Endothelial cell of umbilical vein (primary cell): ENCODE results near the gene TOR1AIP1. TPM values are rescaled to one million over a fixed set of nuclear protein-coding genes. Genes with fewer than 3 reads are reported as not detected.

ENCODE experiments used
- BruUV-seq: library from RNA; stranded (reverse); fragments of 400-500 nt; replicated peaks from 2 replicates; lab custom pipeline; 2021; lab: Mats Ljungman, UMichigan
- CTCF ChIA-PET: fragments of 300-600, 350-600 bp; sonication (Branson Sonifier 250); formaldehyde crosslinking; loops from one replicate; lab custom pipeline; 2021; ENCODE audit warnings: antibody characterized with exemption, inconsistent platforms; lab: Charles Lee
- POLR2A ChIA-PET: fragments of 300-600, 350-600 bp; sonication (Branson Sonifier 250); formaldehyde crosslinking; loops from one replicate; lab custom pipeline; 2021; ENCODE audit warnings: antibody characterized with exemption, inconsistent platforms; lab: Charles Lee
- DNase-seq: peaks from one replicate; pipeline ENCODE4 v3.0.0-alpha.2; 2011; ENCODE audit warnings: low read depth, low spot score
- FAIRE-seq: peaks from 2 replicates; lab custom pipeline; 2011; peaks lifted over from hg19 to GRCh38; lab: Jason Lieb, UNC
- H2AFZ ChIP-seq: 2 replicates; pipeline ENCODE4 v1.6.0; 2012; ENCODE audit warnings: low read depth, low read length, control low read depth, inconsistent platforms
- H3K27ac ChIP-seq: 2 replicates; pipeline ENCODE4 v1.5.1; 2011; ENCODE audit warnings: low read depth, mild to moderate bottlenecking, control low read depth, low read length, moderate library complexity; ENCODE audit not compliant: insufficient read depth
- H3K27me3 ChIP-seq, 2 experiments: 2 replicates each; pipeline versions ENCODE4 v1.6.0 to v1.6.1; 2011; ENCODE audit warnings: low read length in 2 of 2, mixed read lengths in 1 of 2; ENCODE audit not compliant: control insufficient read depth in 2 of 2, insufficient read depth in 2 of 2
- H3K36me3 ChIP-seq, 2 experiments: 2 replicates in 1 of 2; 3 replicates in 1 of 2; pipeline ENCODE4 v1.5.1; 2011; ENCODE audit warnings: low read length in 2 of 2, mild to moderate bottlenecking in 1 of 2, moderate library complexity in 1 of 2; ENCODE audit not compliant: control insufficient read depth in 2 of 2, insufficient read depth in 2 of 2; ENCODE audit errors: extremely low read depth in 1 of 2
- H3K4me1 ChIP-seq: 3 replicates; pipeline ENCODE4 v1.5.1; 2011; ENCODE audit warnings: mild to moderate bottlenecking, low read length; ENCODE audit not compliant: control insufficient read depth, insufficient read depth; ENCODE audit errors: extremely low read depth
- H3K4me2 ChIP-seq: 2 replicates; pipeline ENCODE4 v1.6.1; 2011; ENCODE audit warnings: low read length, control low read depth, mixed read lengths; ENCODE audit not compliant: insufficient read depth
- H3K4me3 ChIP-seq, 3 experiments: fragments of 200-600 bp in 1 of 3; sonication (generic), shearing (Covaris generic) in 1 of 3; replicated peaks in 1 of 3; 2 replicates each; pipeline ENCODE4 v1.5.1; 2011 to 2016; ENCODE audit warnings: control low read depth in 3 of 3, low read length in 3 of 3, mild to moderate bottlenecking in 2 of 3, inconsistent platforms in 1 of 3, low read depth in 1 of 3, moderate library complexity in 1 of 3; ENCODE audit not compliant: insufficient read depth in 1 of 3
- H3K79me2 ChIP-seq: 2 replicates; pipeline ENCODE4 v1.6.0; 2012; ENCODE audit warnings: low read length, inconsistent platforms; ENCODE audit not compliant: control insufficient read depth, insufficient read depth
- H3K9ac ChIP-seq: replicated peaks from 2 replicates; pipeline ENCODE3; 2011; ENCODE audit warnings: low read length, control low read depth; ENCODE audit not compliant: insufficient read depth; ENCODE audit errors: extremely low read depth
- H3K9me1 ChIP-seq: replicated peaks from 3 replicates; pipeline ENCODE4 v1.6.0; 2011; ENCODE audit warnings: mild to moderate bottlenecking, low read length; ENCODE audit not compliant: control insufficient read depth, insufficient read depth; ENCODE audit errors: extremely low read depth
- H3K9me3 ChIP-seq: replicated peaks from 2 replicates; pipeline ENCODE4 v1.5.1; 2012; ENCODE audit warnings: low read length, inconsistent platforms; ENCODE audit not compliant: control insufficient read depth, insufficient read depth
- H4K20me1 ChIP-seq: replicated peaks from 2 replicates; pipeline ENCODE3; 2011; ENCODE audit warnings: mild to moderate bottlenecking, low read length; ENCODE audit not compliant: control insufficient read depth, insufficient read depth; ENCODE audit errors: extremely low read depth
- CTCF ChIP-seq, 2 donors: IDR thresholded peaks; 1 replicate in 1 of 2; 2 replicates in 1 of 2; pipeline ENCODE4 v1.5.1; 2011; ENCODE audit warnings: low read length in 2 of 2, mild to moderate bottlenecking in 2 of 2, moderate library complexity in 2 of 2, control low read depth in 1 of 2, inconsistent platforms in 1 of 2, low read depth in 1 of 2; ENCODE audit not compliant: insufficient read depth in 1 of 2; ENCODE audit errors: extremely low read depth in 1 of 2
- EZH2 ChIP-seq: IDR thresholded peaks from 2 replicates; pipeline ENCODE4 v1.6.1; 2012; ENCODE audit warnings: borderline replicate concordance, low read depth, mild to moderate bottlenecking, moderate library complexity, low read length, inconsistent platforms; ENCODE audit not compliant: severe bottlenecking
- FOS ChIP-seq: IDR thresholded peaks from 2 replicates; pipeline ENCODE4 v1.6.1; 2011; ENCODE audit warnings: mild to moderate bottlenecking, low read length, moderate library complexity, borderline replicate concordance; ENCODE audit not compliant: insufficient read depth
- GATA2 ChIP-seq: IDR thresholded peaks from 2 replicates; pipeline ENCODE4 v1.7.0; 2011; ENCODE audit warnings: low read depth, mild to moderate bottlenecking, moderate library complexity, mixed read lengths, low read length; ENCODE audit not compliant: insufficient read length, insufficient read depth
- JUN ChIP-seq: IDR thresholded peaks from 2 replicates; pipeline ENCODE4 v1.6.1; 2011; ENCODE audit warnings: borderline replicate concordance, low read depth; ENCODE audit not compliant: insufficient read length, insufficient read depth
- MAX ChIP-seq: IDR thresholded peaks from 2 replicates; pipeline ENCODE4 v1.6.1; 2011; ENCODE audit not compliant: insufficient read depth, insufficient read length
- MYC ChIP-seq: IDR thresholded peaks from one replicate; pipeline ENCODE4 v1.6.1; 2011; ENCODE audit warnings: mild to moderate bottlenecking, low read depth, low read length
- POLR2A ChIP-seq: IDR thresholded peaks from 2 replicates; pipeline ENCODE4 v1.6.1; 2012; ENCODE audit warnings: low read depth, mild to moderate bottlenecking, control low read depth, low read length
- POLR2AphosphoS5 ChIP-seq: IDR thresholded peaks from 2 replicates; pipeline ENCODE4 v1.6.1; 2012; ENCODE audit warnings: low read depth, mild to moderate bottlenecking, control low read depth, low read length, moderate library complexity; ENCODE audit not compliant: insufficient read depth
- dilution Hi-C: fragments of 300-500 bp; cut with MboI; formaldehyde crosslinking; loops from one replicate; pipeline ENCODE4 v1.15.0; 2019; ENCODE audit warnings: low sequenced_read_pairs; ENCODE audit not compliant: extremely low pct_ligation_motif_present
- intact Hi-C: fragments of 100-400 bp; cut with micrococcal nuclease; formaldehyde crosslinking; loops from one replicate; pipeline ENCODE4 v1.10.0; 2022
- polyA plus RNA-seq, 4 experiments: library from polyadenylated mRNA; depleted of rRNA in 3 of 4; stranded (reverse) in 3 of 4; unstranded in 1 of 4; fragments of >200 nt; gene quantifications; 2 replicates each; pipeline versions ENCODE4 v1.2.1 to v1.2.3, GENCODE V29; 2011 to 2012; ENCODE audit warnings: missing spikeins in 1 of 4
- total RNA-seq: library from RNA; stranded (reverse); gene quantifications from 2 replicates; pipeline ENCODE4 v1.2.3, GENCODE V29; 2021

The TOR1AIP1 gene
- total and polyA plus RNA-seq, 2 donors (not counting 3 experiments of a cell fraction or from before 2014, with no cell fraction given) = 12.0 to 28.8 TPM

GRCh38 chr1:179911812-179912211 is 29.7 kb downstream of the TOR1AIP1 start:
- POLR2A ChIA-PET = no interaction called here
- Histone ChIP-seq H3K36me3 (peaks cover 4 to 5% of the 10 kb centered on the region in 2 experiments), H3K9ac (no peak overlapping the region), H3K27ac (no peak overlapping the region), H3K9me1 (no peaks in the 10 kb centered on the region), H3K4me1 (no peaks in the 10 kb centered on the region), H3K4me3 (no peak overlapping the region), H2AFZ (no peak overlapping the region), H3K4me2 (no peak overlapping the region), H4K20me1 (no peaks in the 10 kb centered on the region), H3K79me2 (no peaks in the 10 kb centered on the region), H3K27me3 (no peaks in the 10 kb centered on the region), H3K9me3 (no peaks in the 10 kb centered on the region)
- dilution Hi-C loops = no loop called here
- CTCF ChIA-PET = interaction anchor here (0.5 to 1.7 kb wide), 6 partner anchors 22 to 268 kb away, joined by 3 to 6 read pairs (median 4); no protein-coding TSS in a partner anchor
- no TSS peak for BruUV-seq
- FAIRE-seq (no peak), DNase-seq (no peak)
- intact Hi-C loops = no loop called here
- TF ChIP-seq POLR2A = no peak
- no peak for TF ChIP-seq FOS
- no peak for TF ChIP-seq JUN
- no peak for TF ChIP-seq MAX
- no peak for TF ChIP-seq POLR2AphosphoS5
- no peak for TF ChIP-seq EZH2
- TF ChIP-seq GATA2 = no peak
- no peak for TF ChIP-seq CTCF (IDR thresholded peaks at IDR 0.05; ENCODE audit: extremely low read depth in 1 of 2, insufficient read depth in 1 of 2, low read depth in 1 of 2, low read length in 2 of 2)
- TF ChIP-seq MYC = no peak
